NCI-H460 (cell line): ENCODE measurements around the gene NFATC2. TPM values are rescaled to one million over a fixed set of nuclear protein-coding genes. Genes with fewer than 3 reads are reported as not detected.

ENCODE experiments used
- DNase-seq: peaks from one replicate; pipeline ENCODE4 v3.0.0-alpha.2; 2016; ENCODE audit warnings: low read depth; ENCODE audit errors: extremely low read depth
- total RNA-seq: library from RNA; depleted of rRNA; stranded (reverse); fragments of >200 nt; shearing (Covaris generic); gene quantifications from 2 replicates; pipeline ENCODE4 v1.2.3, GENCODE V29; 2014

NFATC2 gene
- total RNA-seq, 1 experiment from 2014 or later = 1.1 TPM

DNA sequence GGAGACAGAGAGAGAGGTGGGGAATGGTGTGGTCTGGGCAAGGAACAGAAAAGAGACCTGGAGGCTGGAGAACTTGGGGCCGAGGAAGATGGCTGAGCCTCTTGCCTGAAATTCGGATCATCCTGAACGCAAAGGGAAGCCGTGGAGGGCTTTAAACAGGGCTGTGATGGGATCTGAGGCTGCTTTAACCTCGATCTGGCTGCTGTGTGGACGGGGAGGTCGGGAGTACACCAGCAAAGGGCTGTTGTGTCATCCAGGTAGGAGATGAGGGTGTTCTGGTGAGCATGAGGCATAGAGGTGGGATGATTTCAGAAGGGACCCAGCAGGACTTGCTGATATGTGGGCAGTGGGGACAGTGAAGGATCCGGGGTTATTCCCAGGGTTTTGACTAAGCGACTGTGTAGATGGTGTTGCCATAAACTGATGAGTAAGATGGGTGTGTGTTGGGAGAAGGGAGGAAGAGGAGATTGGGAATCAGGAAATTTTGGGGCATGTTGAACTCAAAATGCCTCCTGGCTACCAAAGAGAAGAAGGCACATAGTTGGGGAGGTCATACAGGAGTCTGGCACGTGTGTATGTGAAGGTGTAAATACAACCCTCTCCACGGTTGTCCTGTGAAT is 158.5 kb downstream of the NFATC2 start:
- DNase-seq = no peak

DNA sequence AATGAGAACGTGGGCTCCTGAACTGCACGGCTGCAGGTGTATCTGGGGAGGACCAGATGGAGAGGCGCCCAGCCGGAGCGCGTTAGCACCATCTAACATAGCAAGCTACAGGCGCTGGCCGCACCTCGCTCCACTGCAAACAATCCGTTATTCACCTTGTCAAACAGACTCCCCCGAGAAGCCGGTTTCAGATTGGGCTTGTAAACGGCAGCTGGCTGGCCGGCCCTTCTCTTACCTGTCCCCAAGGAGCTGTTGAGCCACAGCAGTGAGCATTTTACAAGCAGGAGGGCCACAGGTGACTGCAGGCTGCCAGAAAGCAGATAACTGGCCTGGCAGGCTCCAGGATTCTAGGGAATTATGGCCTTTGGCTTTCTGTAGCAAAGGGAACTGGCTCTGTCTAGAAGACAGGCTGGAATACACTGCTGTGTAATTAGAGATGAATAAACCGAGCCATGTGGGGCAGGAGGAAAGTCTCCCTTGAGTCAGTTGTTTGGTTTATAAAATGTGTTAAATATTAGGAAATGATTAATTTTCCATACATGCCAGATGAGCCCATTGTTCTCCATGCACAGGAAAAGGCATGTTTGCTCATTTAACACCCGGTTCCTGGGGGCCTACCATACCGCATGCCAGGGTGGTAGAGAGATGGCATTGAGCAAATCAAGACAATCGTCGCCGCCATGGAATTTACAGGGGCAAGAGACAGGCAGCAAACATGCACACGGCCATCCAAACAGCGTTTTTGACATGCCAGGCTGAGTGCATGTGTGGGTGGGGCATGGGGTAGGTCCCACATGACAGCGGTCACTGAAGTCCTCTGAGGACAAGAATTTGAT is 159.3 kb downstream of the NFATC2 start:
- DNase-seq = no peak

DNA sequence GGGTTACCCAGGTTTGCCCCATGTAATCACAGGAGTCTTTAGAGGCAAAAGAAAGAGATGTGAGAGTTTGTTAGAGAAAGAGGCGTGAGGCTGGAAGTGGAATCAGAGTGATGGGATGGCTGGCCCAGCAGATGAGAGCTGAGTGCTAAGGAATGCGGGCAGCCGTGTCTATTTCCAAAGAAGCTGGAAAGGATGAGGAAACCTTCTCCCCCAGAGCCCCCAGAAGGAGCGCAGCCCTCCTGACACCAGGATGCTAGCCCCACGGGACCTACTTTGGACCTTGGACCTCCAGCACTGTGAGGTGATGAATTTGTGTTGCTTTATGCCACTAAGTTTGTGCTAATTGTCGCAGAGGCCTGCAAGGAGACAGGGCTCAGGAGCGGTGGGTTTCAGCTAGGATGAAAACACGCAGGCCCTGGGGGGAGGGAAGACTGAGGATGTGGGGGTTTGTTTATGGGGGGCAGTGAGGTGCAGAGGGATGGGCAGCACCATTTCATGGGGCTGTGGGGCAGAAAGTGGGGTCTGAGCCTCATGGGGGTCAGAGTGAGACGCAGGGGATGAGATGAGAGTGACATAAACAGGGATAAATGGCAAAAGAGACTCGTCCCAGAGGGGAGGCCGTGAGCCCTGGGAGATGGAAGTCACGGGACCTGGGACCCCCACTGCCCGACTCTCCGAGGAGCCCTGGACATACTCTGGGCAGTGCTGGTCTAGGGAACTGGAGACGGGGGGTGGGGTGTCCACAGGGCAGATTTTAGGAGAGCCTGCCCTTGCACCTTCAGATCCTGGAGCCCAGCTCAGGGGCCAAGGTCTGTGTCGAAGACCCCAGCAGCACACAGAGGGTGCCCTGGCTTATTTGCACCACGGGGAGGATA is 160.2 kb downstream of the NFATC2 start:
- no peak for DNase-seq

GRCh38 chr20:51381557-51381956 is 161.0 kb downstream of the NFATC2 start:
- no peak for DNase-seq

- DNase-seq = no peak
These were observed 161.8 kb downstream of the NFATC2 start for GRCh38 chr20:51380401-51381385.

- DNase-seq = no peak
These were observed 162.7 kb downstream of the NFATC2 start for GRCh38 chr20:51379601-51380341.

GRCh38 chr20:51378171-51378928 is 164.2 kb downstream of the NFATC2 start:
- DNase-seq = peak; percentile 13

GRCh38 chr20:51377132-51377531 is 165.4 kb downstream of the NFATC2 start:
- DNase-seq = no peak

- DNase-seq = no peak
These were observed 166.4 kb downstream of the NFATC2 start for GRCh38 chr20:51376111-51376510.

GRCh38 chr20:51375561-51375960 is 167.0 kb downstream of the NFATC2 start:
- no peak for DNase-seq

GRCh38 chr20:51374961-51375360 is 167.6 kb downstream of the NFATC2 start:
- DNase-seq = no peak

DNA sequence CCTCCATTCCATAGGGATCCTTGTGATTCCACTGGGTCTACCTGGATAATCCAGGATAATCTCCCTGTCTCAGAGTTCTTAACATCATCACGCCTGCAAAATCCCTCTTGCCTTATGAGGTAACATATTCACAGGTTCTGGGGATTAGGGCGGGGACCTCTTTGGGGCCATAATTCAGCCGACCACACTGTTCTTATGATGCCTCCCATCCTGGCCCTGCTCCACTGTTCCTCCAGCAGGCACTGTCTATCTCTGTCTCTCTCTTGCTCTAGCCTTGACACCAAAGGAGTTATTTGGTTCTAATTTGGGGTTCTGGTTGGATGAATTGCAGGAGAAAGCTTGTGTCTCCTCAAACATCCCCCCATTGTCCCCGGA is 168.1 kb downstream of the NFATC2 start:
- DNase-seq = no peak

DNA sequence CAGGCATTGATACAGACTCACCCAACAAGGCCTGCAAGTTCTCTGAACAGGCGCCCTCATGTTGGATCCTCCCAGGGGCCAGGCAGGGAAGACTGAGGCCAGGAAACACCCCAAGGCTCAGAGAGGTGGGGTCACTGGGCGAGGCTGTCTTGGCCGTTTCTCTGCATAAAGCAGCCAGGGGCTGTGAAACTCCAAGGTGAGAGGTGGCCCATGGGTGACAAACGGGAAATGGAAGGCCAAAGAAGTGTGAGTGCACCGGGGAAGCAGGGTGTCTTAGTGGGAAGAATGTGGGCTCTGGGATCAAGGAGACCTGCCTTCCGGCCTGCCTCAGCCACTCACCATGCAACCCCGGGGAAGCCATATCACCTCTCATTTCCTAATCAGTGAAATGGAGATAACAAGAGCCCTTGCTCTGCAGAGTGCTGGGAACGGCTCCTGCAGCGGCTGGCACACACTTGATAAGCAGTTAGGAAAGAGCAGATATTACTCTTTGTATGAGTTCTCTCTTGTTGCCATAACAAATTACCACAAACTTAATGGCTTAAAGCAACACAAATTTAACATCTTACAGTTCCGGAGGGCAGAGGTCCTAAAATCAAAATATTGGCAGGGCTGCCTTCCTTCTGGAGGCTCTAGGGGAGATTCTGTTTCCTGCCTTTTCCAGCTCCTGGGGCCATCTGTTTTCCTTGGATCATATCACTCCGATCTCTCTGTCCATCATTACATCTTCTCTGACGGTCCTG is 168.6 kb downstream of the NFATC2 start:
- DNase-seq = no peak

DNA sequence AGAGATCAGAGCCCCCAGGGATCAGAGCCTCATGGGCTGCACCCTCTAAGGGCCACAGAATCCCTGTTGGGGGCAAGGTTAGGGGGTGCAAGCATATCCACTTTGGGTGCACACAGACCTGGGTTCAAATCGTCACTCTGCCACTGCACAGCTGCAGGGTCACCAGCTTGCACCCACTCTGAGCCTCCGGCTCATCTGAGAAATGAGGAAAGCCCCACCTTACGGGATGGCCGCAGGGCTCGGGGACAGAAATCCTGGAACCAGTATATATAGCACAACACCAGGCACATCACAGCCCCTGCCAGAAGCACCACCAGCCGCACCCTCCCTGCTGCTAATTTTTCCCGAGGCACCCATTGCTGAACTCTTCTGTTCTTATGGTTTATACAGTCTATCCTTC is 169.6 kb downstream of the NFATC2 start:
- DNase-seq = no peak

DNA sequence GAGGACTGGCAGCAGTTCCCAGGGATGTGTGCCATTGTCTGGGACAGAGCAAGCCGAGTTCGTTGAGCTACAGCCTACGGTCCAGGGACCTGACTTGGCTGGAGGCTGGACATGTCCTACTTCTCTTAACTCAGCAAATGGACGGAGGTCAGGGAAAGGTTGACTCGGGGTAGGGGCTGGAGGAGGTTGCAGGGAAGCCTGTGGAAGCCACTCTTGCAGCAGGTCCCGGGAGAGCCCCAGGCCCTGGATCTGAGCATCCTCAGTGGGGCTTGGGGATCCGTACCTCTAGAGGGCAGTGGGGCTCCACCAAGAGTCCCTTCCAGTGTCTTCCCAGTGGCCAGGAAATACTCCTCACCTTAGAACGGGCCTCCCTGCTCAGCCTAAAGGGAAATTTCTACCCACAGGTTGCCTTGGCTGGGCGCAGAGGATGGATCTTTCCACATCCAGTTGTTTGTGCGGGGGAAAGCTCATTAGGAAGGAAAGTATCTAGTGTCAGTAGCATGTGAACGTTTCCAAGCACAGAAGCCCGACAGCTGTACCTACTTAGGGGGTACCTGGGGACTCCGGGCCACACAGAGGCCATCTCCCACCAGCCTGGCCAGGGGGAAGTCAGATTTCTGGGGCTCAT is 170.2 kb downstream of the NFATC2 start:
- peak; percentile 72 for DNase-seq

DNA sequence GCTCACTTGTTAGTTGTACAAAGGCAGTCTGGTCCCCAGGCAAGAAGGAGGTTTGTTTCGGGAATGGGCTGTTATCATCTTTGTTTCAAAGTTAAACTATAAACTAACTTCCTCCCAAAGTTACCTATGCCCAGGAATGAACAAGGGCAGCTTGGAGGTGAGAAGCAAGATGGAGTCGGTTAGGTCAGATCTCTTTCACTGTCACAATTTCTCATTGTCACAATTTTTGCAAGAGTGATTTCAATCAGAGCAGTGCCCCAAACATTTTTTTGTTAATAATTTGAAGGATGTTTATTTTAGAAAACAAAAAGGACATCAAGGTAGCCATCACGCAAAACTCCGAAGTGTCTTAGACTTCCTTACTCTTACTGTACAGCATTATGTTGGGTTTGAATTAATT is 170.8 kb downstream of the NFATC2 start:
- no peak for DNase-seq

GRCh38 chr20:51369503-51369902 is 173.0 kb downstream of the NFATC2 start:
- no peak for DNase-seq
